Keratinocyte (primary cell): ENCODE measurements around the gene ANKRD45. TPM values are rescaled to one million over a fixed set of nuclear protein-coding genes. Genes with fewer than 3 reads are reported as not detected.

ENCODE experiments used
- DNase-seq: peaks from one replicate; pipeline ENCODE4 v3.0.0-alpha.2; 2011; ENCODE audit warnings: low read depth, missing footprints, low spot score
- FAIRE-seq: peaks from 2 replicates; lab custom pipeline; 2011; peaks lifted over from hg19 to GRCh38; lab: Jason Lieb, UNC
- H2AFZ ChIP-seq: 2 replicates; pipeline ENCODE4 v1.6.0; 2012; ENCODE audit warnings: low read length, control low read depth, inconsistent platforms; ENCODE audit not compliant: control insufficient read depth
- H3K27ac ChIP-seq: 2 replicates; pipeline ENCODE4 v1.5.1; 2011; ENCODE audit warnings: low read length; ENCODE audit not compliant: control insufficient read depth, insufficient read depth
- H3K27me3 ChIP-seq: 3 replicates; pipeline ENCODE4 v1.6.0; 2011; ENCODE audit warnings: low read length; ENCODE audit not compliant: control insufficient read depth, insufficient read depth; ENCODE audit errors: extremely low read depth
- H3K36me3 ChIP-seq, 2 experiments: 2 replicates in 1 of 2; 3 replicates in 1 of 2; pipeline ENCODE4 v1.5.1; 2011; ENCODE audit warnings: low read length in 2 of 2, mild to moderate bottlenecking in 1 of 2; ENCODE audit not compliant: control insufficient read depth in 2 of 2, insufficient read depth in 2 of 2; ENCODE audit errors: extremely low read depth in 1 of 2
- H3K4me1 ChIP-seq: 3 replicates; pipeline ENCODE4 v1.5.1; 2011; ENCODE audit warnings: low read length; ENCODE audit not compliant: control insufficient read depth, insufficient read depth; ENCODE audit errors: extremely low read depth
- H3K4me2 ChIP-seq: 3 replicates; pipeline ENCODE4 v1.6.0; 2011; ENCODE audit warnings: low read depth, low read length; ENCODE audit not compliant: control insufficient read depth, insufficient read depth; ENCODE audit errors: extremely low read depth
- H3K4me3 ChIP-seq, 3 experiments: fragments of 200-600 bp in 1 of 3; sonication (generic) in 1 of 3; 2 replicates in 2 of 3; 3 replicates in 1 of 3; pipeline ENCODE4 v1.5.1; 2011 to 2016; ENCODE audit warnings: low read length in 3 of 3, mild to moderate bottlenecking in 3 of 3, control low read depth in 2 of 3, inconsistent platforms in 1 of 3, low read depth in 1 of 3, mixed read lengths in 1 of 3, mixed run types in 1 of 3, moderate library complexity in 1 of 3; ENCODE audit not compliant: control insufficient read depth in 2 of 3, insufficient read depth in 2 of 3; ENCODE audit errors: extremely low read depth in 1 of 3
- H3K79me2 ChIP-seq: 2 replicates; pipeline ENCODE4 v1.6.0; 2012; ENCODE audit warnings: low read length; ENCODE audit not compliant: control insufficient read depth, insufficient read depth
- H3K9ac ChIP-seq: 3 replicates; pipeline ENCODE4 v1.6.0; 2011; ENCODE audit warnings: low read length; ENCODE audit not compliant: control insufficient read depth, insufficient read depth; ENCODE audit errors: extremely low read depth
- H3K9me1 ChIP-seq: 3 replicates; pipeline ENCODE4 v1.6.0; 2011; ENCODE audit warnings: low read length; ENCODE audit not compliant: control insufficient read depth, insufficient read depth; ENCODE audit errors: extremely low read depth
- H3K9me3 ChIP-seq: 2 replicates; pipeline ENCODE4 v1.5.1; 2012; ENCODE audit warnings: low read depth, low read length; ENCODE audit not compliant: control insufficient read depth
- H4K20me1 ChIP-seq: 3 replicates; pipeline ENCODE4 v1.6.0; 2011; ENCODE audit warnings: low read length; ENCODE audit not compliant: control insufficient read depth, insufficient read depth; ENCODE audit errors: extremely low read depth
- CTCF ChIP-seq, 3 experiments: IDR thresholded peaks in 1 of 3; conservative IDR thresholded peaks in 1 of 3; optimal IDR thresholded peaks in 1 of 3; 2 replicates in 2 of 3; 3 replicates in 1 of 3; pipeline versions ENCODE3 to v1.5.1; 2011; ENCODE audit warnings: low read length in 3 of 3, mild to moderate bottlenecking in 3 of 3, moderate library complexity in 2 of 3, control low read depth in 1 of 3, inconsistent platforms in 1 of 3; ENCODE audit not compliant: insufficient read depth in 2 of 3; ENCODE audit errors: extremely low read depth in 1 of 3
- EZH2 ChIP-seq: IDR thresholded peaks from one replicate; pipeline ENCODE4 v1.6.1; 2012; ENCODE audit warnings: inconsistent platforms, mild to moderate bottlenecking, low read length, moderate library complexity
- dilution Hi-C: fragments of 300-500 bp; cut with MboI; formaldehyde crosslinking; loops from one replicate; pipeline ENCODE4 v1.7.0; 2020; ENCODE audit warnings: low sequenced_read_pairs; ENCODE audit not compliant: extremely low pct_ligation_motif_present
- polyA plus RNA-seq, 5 experiments: library from polyadenylated mRNA; depleted of rRNA in 3 of 5; stranded (reverse) in 3 of 5; stranded (forward) in 1 of 5; unstranded in 1 of 5; fragments of >200 nt; gene quantifications; 1 replicate in 1 of 5; 2 replicates in 3 of 5; 3 replicates in 1 of 5; pipeline versions ENCODE4 v1.2.1 to v1.2.3, GENCODE V29; 2011 to 2012; ENCODE audit warnings: missing spikeins in 2 of 5, low read depth in 1 of 5, low replicate concordance in 1 of 5

ANKRD45 gene
- polyA plus RNA-seq, 1 donor (not counting 4 experiments of a cell fraction or from before 2014, with no cell fraction given), result 0.18 TPM

- no peak for TF ChIP-seq CTCF (optimal IDR thresholded peaks at IDR 0.05 in 1 of 3, IDR thresholded peaks at IDR 0.05 in 1 of 3, conservative IDR thresholded peaks at IDR 0.05 in 1 of 3; ENCODE audit: extremely low read depth in 1 of 3, insufficient read depth in 2 of 3, low read length in 3 of 3)
- TF ChIP-seq EZH2, result no peak
- no peaks in the 10 kb centered on the region for H3K36me3 ChIP-seq
- H2AFZ ChIP-seq, result no peak overlapping the region
- no peak overlapping the region for H3K4me3 ChIP-seq
- DNase-seq (no peak), FAIRE-seq (no peak)
- no peak overlapping the region for H3K9ac ChIP-seq
- H4K20me1 ChIP-seq, result no peaks in the 10 kb centered on the region
- H3K4me1 ChIP-seq, result no peaks in the 10 kb centered on the region
- no peaks in the 10 kb centered on the region for H3K9me3 ChIP-seq
- dilution Hi-C loops, result no loop called here
- H3K27me3 ChIP-seq, result no peaks in the 10 kb centered on the region
- H3K27ac ChIP-seq, result no peak overlapping the region
- H3K4me2 ChIP-seq, result no peak overlapping the region
- no peaks in the 10 kb centered on the region for H3K9me1 ChIP-seq
- no peaks in the 10 kb centered on the region for H3K79me2 ChIP-seq
Measured at GRCh38 chr1:173561263-173561662, 108.4 kb downstream of the ANKRD45 start.

- Histone ChIP-seq H3K4me2 (no peak overlapping the region), H3K4me3 (no peak overlapping the region), H2AFZ (no peak overlapping the region), H3K9me3 (no peaks in the 10 kb centered on the region), H3K9me1 (no peaks in the 10 kb centered on the region), H3K9ac (no peak overlapping the region), H4K20me1 (no peaks in the 10 kb centered on the region), H3K4me1 (peaks cover 7% of the 10 kb centered on the region), H3K79me2 (no peaks in the 10 kb centered on the region), H3K27me3 (no peaks in the 10 kb centered on the region), H3K36me3 (no peaks in the 10 kb centered on the region), H3K27ac (no peak overlapping the region)
- dilution Hi-C loops, result no loop called here
- TF ChIP-seq CTCF (optimal IDR thresholded peaks at IDR 0.05 in 1 of 3, IDR thresholded peaks at IDR 0.05 in 1 of 3, conservative IDR thresholded peaks at IDR 0.05 in 1 of 3; ENCODE audit: extremely low read depth in 1 of 3, insufficient read depth in 2 of 3, low read length in 3 of 3) (no peak), EZH2 (no peak)
- DNase-seq, result no peak
- FAIRE-seq, result no peak
Measured at GRCh38 chr1:173560285-173560880, 109.3 kb downstream of the ANKRD45 start.

Other genes with a start within 250 kb of the ANKRD45 start
- 168 to 266 TPM (median 248 TPM) in 3 replicates for gene PRDX6, start 192.5 kb downstream of the ANKRD45 start, polyA plus RNA-seq
- gene SLC9C2, start 66.8 kb downstream of the ANKRD45 start, polyA plus RNA-seq, result not detected in 3 replicates
- gene TEX50, start 34.5 kb downstream of the ANKRD45 start, polyA plus RNA-seq, result not detected in 3 replicates
- gene KLHL20, start 45.1 kb upstream of the ANKRD45 start, polyA plus RNA-seq, result 12.9 to 17.4 TPM (median 16.6 TPM) in 3 replicates
- 27.6 to 36.4 TPM (median 33.4 TPM) in 3 replicates for gene DARS2, start 154.8 kb upstream of the ANKRD45 start, polyA plus RNA-seq
- 4.9 to 9.4 TPM (median 7.6 TPM) in 3 replicates for gene CENPL, start 155.0 kb upstream of the ANKRD45 start, polyA plus RNA-seq
- 738 to 1,196 TPM (median 976 TPM) in 3 replicates for gene GAS5, start 198.1 kb upstream of the ANKRD45 start, polyA plus RNA-seq
- 1.4 to 1.8 TPM (median 1.7 TPM) in 3 replicates for gene ZBTB37, start 198.5 kb upstream of the ANKRD45 start, polyA plus RNA-seq
- gene SERPINC1, start 247.5 kb upstream of the ANKRD45 start, polyA plus RNA-seq, result 0.14 to 0.26 TPM (median 0.18 TPM) in 3 replicates